ENCODE measurements around the gene STAMBP.
"Not testable (repeated sequence)": the region's sequence is repeated elsewhere in the genome, so short reads cannot be mapped to it uniquely, and the experiment has no call there.

STAMBP gene

GRCh38 chr2:73837847-73838585 lies 9.3 kb downstream of the STAMBP start:
- no peak for DNase-seq

- no peak for DNase-seq
Measured at GRCh38 chr2:73838889-73839534, 10.3 kb downstream of the STAMBP start.

- DNase-seq = no peak
Measured at GRCh38 chr2:73839653-73840411, 11.1 kb downstream of the STAMBP start.

DNA sequence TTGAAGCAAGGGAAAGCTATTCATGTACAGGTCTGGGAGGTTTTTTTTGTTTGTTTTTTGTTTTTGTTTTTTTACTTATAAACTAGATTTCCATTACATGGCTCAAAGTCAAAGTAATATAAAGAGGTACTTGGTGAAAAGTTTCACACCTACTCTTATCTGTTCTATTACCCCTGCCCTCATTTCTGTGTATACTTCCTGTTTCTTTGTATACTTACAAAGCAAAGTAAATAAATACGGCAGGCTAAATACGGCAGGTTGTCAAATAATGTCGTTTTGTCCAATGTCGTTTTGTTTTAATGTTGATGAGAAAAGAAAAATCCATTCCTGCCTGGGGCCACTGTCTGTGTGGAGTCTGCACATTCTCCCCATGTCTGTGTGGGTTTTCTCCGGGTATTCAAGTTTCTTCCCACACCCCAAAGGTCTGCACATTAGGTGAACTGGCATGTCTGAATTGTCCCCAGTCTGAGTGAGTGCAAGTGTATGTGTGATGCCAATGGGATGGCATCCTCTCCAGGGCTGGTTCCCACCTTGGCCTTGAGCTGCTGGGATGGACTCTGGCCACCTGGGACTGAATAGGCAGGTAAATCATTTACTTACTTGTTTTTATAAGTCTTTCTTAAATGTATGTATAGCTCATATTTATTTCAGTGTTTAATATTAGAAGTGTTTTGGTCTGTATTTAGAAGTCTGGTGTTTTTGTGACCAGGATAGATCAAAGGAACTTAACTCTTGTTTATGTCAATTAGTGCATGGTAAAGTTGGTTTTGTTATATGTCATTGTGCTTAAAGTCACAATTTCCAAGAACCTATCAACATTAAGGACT lies 13.4 kb downstream of the STAMBP start:
- no peak for DNase-seq

- no peak for DNase-seq
Measured at GRCh38 chr2:73842739-73843019, 13.9 kb downstream of the STAMBP start.

- DNase-seq = no peak
Measured at GRCh38 chr2:73844087-73844486, 15.3 kb downstream of the STAMBP start.

- no peak for DNase-seq
Measured at GRCh38 chr2:73850009-73850408, 21.2 kb downstream of the STAMBP start.

DNA sequence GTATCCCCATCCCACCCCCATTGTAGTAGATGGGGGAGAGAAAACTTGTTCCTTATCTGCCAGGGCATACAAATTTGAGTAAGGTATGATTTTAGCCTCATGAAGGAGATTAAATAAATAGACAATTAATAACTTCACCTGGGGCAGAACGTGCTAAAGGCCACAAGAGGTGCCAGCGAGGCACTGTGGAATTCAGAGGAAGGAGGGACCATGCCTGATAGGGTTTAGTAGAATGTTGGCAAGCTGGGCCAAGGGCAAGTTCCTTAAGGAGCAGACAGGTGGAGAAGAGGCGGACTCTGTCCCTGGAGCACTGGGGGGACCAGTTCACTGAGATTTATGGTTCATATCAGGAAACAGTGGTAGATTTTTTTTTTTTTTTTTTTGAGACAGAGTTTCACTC lies 22.5 kb downstream of the STAMBP start:
- no peak for DNase-seq

DNA sequence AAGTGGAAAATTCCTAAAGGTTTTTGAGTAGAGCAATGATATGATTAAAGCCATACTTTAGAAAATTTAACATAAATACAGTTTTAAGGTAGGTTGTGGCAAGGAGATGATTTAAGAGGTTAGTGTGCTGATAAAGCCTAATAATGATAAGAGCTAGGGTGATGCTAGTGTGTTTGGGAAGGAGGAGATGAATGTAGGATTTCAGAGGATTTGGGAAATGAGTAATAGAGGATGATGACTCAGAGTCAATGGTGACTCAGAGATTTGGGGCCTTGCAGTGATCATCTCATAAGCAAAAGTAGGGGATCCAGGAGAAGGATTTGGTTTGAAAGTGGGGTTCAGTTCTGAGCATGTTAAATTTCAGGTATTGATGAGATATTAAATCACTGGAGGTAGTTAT lies 23.3 kb downstream of the STAMBP start:
- no peak for DNase-seq

- no peak for DNase-seq
Measured at GRCh38 chr2:73855526-73855925, 26.8 kb downstream of the STAMBP start.

DNA sequence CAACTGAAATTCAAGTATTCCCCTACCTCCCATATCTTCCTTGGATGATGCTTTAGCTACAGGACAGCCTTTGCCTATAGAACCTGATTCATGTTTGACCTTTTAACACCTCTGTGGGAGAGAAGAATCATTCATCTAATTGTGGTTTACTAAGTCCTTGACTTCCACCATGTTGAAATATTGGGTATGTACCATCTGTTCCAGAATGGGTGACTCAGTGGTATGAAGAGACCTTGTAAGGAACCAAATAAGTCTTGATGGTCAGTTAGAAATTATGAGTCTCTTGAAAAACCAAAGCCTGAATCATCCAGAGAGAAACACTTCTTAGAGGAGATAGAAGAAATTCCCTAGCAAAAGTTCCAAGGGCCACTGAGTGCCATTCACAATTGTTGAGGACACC lies 27.5 kb downstream of the STAMBP start:
- DNase-seq = no peak

- DNase-seq = peak; percentile 57
Measured at GRCh38 chr2:73859721-73860586, 31.2 kb downstream of the STAMBP start.

DNA sequence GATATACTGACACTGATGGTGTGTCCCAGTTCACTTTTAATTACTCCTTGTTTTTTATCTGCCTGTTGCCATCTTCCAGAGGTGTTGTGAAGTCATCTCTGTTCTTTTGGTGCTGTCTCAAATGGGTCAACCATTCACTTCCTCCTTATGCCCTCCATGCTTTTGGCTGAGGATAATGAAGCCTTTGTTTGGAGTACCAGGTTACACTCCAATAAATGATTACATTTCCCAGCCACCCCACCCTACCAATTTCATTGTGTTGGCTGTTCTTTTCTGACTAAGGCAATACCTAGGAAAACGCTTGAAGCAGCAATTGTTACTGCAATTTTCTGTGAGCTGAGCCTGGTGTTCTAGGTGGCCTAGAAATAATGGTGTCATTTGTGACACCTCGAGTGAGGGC lies 34.2 kb downstream of the STAMBP start:
- no peak for DNase-seq

- no peak for DNase-seq
Measured at GRCh38 chr2:73868204-73868978, 39.6 kb downstream of the STAMBP start.

- DNase-seq = no peak
Measured at GRCh38 chr2:73870084-73870483, 41.3 kb downstream of the STAMBP start.

- DNase-seq = no peak
Measured at GRCh38 chr2:73877071-73877802, 48.5 kb downstream of the STAMBP start.

DNA sequence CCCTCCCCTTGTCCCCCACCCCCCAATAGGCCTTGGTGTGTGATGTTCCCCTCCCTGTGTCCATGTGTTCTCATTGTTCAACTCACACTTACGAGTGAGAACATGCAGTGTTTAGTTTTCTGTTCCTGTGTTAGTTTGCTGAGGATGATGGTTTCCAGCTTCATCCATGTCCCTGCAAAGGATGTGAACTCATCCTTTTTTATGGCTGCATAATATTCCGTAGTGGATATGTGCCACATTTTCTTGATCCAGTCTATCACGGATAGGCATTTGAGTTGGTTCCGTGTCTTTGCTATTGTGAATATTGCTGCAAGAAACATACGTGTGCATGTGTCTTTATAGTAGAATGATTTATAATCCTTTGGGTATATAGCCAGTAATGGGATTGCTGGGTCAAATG lies 49.2 kb downstream of the STAMBP start:
- DNase-seq = not testable (repeated sequence)

DNA sequence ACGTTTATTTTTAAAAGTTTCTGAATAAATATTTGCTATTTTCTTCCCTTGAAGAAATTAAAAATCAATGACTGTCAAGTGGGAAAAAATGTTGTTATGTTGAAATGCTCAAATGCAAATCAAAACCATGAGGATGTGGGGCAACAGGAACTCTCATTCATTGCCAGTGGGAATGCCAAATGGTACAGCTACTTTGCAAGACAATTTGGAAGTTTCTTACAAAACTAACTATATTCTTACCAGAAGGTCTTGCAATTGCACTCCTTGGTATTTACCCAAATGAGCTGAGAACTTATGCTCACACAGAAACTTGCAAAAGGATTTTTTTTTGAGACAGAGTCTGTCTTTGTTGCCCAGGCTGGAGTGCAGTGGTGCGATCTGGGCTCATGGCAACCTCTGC lies 56.6 kb downstream of the STAMBP start:
- DNase-seq = no peak

DNA sequence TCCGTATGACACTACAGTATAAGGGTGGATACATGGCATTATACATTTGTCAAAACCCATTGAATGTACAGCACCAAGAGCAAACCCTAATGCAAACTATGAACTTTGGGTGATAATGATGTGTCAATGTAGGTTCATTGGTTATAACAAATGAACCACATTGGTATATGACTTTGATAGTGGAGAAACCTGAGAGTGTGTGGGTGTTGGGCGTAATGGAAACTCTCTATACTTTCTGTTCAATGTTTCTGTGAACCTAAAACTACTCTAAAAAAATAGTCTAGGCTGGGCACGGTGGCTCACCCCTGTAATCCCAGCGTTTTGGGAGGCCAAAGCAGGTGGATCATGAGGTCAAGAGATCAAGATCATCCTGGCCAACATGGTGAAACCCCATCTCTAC lies 57.6 kb downstream of the STAMBP start:
- DNase-seq = peak; percentile 71

GRCh38 chr2:73887596-73888353 lies 59.0 kb downstream of the STAMBP start:
- DNase-seq = not testable (repeated sequence)

Data from stimulated activated CD8-positive, alpha-beta memory T cell treated with anti-CD3 and anti-CD28 coated beads, Interleukin-4, amount 100 ng/mL, for 48 hours (primary cell).